D721Med (cell line): ENCODE data around the gene SIK3.

Experiments used
- DNase-seq: peaks from one replicate; pipeline ENCODE4 v3.0.0; 2011; ENCODE audit warnings: low spot score; ENCODE audit not compliant: insufficient read length
- FAIRE-seq: peaks from 2 replicates; lab custom pipeline; 2011; peaks lifted over from hg19 to GRCh38; lab: Jason Lieb, UNC
- TF ChIP-seq, protein P1 (sequence below): IDR thresholded peaks from 2 replicates; pipeline ENCODE4 v1.5.1; 2012; ENCODE audit warnings: mild to moderate bottlenecking, control low read depth; ENCODE audit not compliant: insufficient read depth; ENCODE audit errors: missing control alignments

SIK3 gene

GRCh38 chr11:117091753-117092477 is 6.3 kb downstream of the SIK3 start:
- DNase-seq (no peak), FAIRE-seq (no peak)

GRCh38 chr11:117090111-117090706 is 8.0 kb downstream of the SIK3 start:
- FAIRE-seq (no peak), DNase-seq (no peak)
- TF ChIP-seq, protein P1, sequence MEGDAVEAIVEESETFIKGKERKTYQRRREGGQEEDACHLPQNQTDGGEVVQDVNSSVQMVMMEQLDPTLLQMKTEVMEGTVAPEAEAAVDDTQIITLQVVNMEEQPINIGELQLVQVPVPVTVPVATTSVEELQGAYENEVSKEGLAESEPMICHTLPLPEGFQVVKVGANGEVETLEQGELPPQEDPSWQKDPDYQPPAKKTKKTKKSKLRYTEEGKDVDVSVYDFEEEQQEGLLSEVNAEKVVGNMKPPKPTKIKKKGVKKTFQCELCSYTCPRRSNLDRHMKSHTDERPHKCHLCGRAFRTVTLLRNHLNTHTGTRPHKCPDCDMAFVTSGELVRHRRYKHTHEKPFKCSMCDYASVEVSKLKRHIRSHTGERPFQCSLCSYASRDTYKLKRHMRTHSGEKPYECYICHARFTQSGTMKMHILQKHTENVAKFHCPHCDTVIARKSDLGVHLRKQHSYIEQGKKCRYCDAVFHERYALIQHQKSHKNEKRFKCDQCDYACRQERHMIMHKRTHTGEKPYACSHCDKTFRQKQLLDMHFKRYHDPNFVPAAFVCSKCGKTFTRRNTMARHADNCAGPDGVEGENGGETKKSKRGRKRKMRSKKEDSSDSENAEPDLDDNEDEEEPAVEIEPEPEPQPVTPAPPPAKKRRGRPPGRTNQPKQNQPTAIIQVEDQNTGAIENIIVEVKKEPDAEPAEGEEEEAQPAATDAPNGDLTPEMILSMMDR = no peak

More at GRCh38 chr11:117091753-117092477, 6.3 kb downstream of the SIK3 start:
- TF ChIP-seq, protein P1 = no peak

DNA sequence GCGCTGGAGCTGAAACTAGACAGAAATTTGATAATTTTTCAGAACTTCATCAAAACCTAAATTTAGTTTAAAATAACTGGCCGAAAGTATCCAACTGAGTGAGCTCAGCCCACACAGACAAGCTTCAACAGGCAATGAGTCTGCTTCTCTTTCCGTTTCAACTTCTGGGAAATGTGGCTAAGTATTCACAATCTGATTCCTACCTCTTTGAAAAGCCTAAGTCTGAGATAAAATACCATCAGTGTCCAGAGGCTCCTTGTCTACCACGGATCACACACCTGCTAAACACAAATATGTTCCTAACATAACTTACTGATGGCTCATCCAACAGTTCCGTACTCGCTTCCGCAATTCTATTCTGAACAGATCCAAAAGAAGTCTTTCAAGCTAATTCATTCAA is 8.5 kb downstream of the SIK3 start:
- no peak for FAIRE-seq
- TF ChIP-seq, protein P1 = no peak
- no peak for DNase-seq

GRCh38 chr11:117087446-117087845 is 10.8 kb downstream of the SIK3 start:
- FAIRE-seq (no peak), DNase-seq (no peak)
- TF ChIP-seq, protein P1 = no peak

- no peak for FAIRE-seq
These were observed 13.2 kb downstream of the SIK3 start for GRCh38 chr11:117084992-117085391.

GRCh38 chr11:117083011-117083935 is 15.0 kb downstream of the SIK3 start:
- DNase-seq = no peak
- FAIRE-seq = no peak
- TF ChIP-seq, protein P1 = no peak

More at GRCh38 chr11:117084992-117085391, 13.2 kb downstream of the SIK3 start:
- TF ChIP-seq, protein P1 = no peak
- DNase-seq = no peak
